ENCODE measurements around the gene SHROOM1. TPM values are rescaled to one million over a fixed set of nuclear protein-coding genes. Genes with fewer than 3 reads are reported as not detected.
A peak's percentile ranks its signal among the peaks of the same experiment; 100 is the strongest.

SHROOM1 gene
- total and polyA plus RNA-seq, 9 of the 15 experiments (the other 6 are each of a cell fraction or from before 2014, with no cell fraction given): 0.44 to 26.5 (median 11.9) TPM

GRCh38 chr5:132807163-132807838, 23.1 kb downstream of the SHROOM1 start (continued):
- TF ChIP-seq RAD51 (IDR thresholded peaks at IDR 0.05; ENCODE audit: borderline replicate concordance, low read depth) (no peak), TGIF2 (CRISPR knock-in tag; IDR thresholded peaks at IDR 0.05) (no peak), ZKSCAN8 (CRISPR knock-in tag; IDR thresholded peaks at IDR 0.05) (no peak), RBFOX2 (IDR thresholded peaks at IDR 0.05; ENCODE audit: low read depth, low read length) (no peak), NFATC3 (IDR thresholded peaks at IDR 0.05) (no peak), ZNF253 (CRISPR knock-in tag; conservative IDR thresholded peaks at IDR 0.05) (no peak), MYNN (IDR thresholded peaks at IDR 0.05) (0 out of 2 replicates have a peak, but pooled peaks have one; percentile 28), MYNN (CRISPR knock-in tag; IDR thresholded peaks at IDR 0.05) (no peak), ZNF449 (CRISPR knock-in tag; IDR thresholded peaks at IDR 0.05) (no peak), USF1 (CRISPR knock-in tag; IDR thresholded peaks at IDR 0.05) (no peak), SMC3 (conservative IDR thresholded peaks at IDR 0.05; ENCODE audit: insufficient read depth, low read depth, low read length) (0 out of 2 replicates have a peak, but pooled peaks have one; percentile 24)
- TF ChIP-seq, protein P1, sequence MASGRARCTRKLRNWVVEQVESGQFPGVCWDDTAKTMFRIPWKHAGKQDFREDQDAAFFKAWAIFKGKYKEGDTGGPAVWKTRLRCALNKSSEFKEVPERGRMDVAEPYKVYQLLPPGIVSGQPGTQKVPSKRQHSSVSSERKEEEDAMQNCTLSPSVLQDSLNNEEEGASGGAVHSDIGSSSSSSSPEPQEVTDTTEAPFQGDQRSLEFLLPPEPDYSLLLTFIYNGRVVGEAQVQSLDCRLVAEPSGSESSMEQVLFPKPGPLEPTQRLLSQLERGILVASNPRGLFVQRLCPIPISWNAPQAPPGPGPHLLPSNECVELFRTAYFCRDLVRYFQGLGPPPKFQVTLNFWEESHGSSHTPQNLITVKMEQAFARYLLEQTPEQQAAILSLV (tag; IDR thresholded peaks at IDR 0.05): no peak
- TF ChIP-seq, protein P2, sequence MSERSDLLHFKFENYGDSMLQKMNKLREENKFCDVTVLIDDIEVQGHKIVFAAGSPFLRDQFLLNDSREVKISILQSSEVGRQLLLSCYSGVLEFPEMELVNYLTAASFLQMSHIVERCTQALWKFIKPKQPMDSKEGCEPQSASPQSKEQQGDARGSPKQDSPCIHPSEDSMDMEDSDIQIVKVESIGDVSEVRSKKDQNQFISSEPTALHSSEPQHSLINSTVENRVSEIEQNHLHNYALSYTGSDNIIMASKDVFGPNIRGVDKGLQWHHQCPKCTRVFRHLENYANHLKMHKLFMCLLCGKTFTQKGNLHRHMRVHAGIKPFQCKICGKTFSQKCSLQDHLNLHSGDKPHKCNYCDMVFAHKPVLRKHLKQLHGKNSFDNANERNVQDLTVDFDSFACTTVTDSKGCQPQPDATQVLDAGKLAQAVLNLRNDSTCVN (CRISPR knock-in tag; IDR thresholded peaks at IDR 0.05): no peak
- TF ChIP-seq, protein P3, sequence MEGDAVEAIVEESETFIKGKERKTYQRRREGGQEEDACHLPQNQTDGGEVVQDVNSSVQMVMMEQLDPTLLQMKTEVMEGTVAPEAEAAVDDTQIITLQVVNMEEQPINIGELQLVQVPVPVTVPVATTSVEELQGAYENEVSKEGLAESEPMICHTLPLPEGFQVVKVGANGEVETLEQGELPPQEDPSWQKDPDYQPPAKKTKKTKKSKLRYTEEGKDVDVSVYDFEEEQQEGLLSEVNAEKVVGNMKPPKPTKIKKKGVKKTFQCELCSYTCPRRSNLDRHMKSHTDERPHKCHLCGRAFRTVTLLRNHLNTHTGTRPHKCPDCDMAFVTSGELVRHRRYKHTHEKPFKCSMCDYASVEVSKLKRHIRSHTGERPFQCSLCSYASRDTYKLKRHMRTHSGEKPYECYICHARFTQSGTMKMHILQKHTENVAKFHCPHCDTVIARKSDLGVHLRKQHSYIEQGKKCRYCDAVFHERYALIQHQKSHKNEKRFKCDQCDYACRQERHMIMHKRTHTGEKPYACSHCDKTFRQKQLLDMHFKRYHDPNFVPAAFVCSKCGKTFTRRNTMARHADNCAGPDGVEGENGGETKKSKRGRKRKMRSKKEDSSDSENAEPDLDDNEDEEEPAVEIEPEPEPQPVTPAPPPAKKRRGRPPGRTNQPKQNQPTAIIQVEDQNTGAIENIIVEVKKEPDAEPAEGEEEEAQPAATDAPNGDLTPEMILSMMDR (IDR thresholded peaks at IDR 0.05 in 2 of 3, conservative IDR thresholded peaks at IDR 0.05 in 1 of 3; ENCODE audit: insufficient read depth in 2 of 3, low read depth in 1 of 3, low read length in 3 of 3): peak; percentile 41 to 61 (median 53); a peak in 5 of 6 replicates
- TF ChIP-seq, protein P4, sequence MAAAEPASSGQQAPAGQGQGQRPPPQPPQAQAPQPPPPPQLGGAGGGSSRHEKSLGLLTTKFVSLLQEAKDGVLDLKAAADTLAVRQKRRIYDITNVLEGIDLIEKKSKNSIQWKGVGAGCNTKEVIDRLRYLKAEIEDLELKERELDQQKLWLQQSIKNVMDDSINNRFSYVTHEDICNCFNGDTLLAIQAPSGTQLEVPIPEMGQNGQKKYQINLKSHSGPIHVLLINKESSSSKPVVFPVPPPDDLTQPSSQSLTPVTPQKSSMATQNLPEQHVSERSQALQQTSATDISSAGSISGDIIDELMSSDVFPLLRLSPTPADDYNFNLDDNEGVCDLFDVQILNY (CRISPR knock-in tag; IDR thresholded peaks at IDR 0.05): no peak
- TF ChIP-seq, protein P5, sequence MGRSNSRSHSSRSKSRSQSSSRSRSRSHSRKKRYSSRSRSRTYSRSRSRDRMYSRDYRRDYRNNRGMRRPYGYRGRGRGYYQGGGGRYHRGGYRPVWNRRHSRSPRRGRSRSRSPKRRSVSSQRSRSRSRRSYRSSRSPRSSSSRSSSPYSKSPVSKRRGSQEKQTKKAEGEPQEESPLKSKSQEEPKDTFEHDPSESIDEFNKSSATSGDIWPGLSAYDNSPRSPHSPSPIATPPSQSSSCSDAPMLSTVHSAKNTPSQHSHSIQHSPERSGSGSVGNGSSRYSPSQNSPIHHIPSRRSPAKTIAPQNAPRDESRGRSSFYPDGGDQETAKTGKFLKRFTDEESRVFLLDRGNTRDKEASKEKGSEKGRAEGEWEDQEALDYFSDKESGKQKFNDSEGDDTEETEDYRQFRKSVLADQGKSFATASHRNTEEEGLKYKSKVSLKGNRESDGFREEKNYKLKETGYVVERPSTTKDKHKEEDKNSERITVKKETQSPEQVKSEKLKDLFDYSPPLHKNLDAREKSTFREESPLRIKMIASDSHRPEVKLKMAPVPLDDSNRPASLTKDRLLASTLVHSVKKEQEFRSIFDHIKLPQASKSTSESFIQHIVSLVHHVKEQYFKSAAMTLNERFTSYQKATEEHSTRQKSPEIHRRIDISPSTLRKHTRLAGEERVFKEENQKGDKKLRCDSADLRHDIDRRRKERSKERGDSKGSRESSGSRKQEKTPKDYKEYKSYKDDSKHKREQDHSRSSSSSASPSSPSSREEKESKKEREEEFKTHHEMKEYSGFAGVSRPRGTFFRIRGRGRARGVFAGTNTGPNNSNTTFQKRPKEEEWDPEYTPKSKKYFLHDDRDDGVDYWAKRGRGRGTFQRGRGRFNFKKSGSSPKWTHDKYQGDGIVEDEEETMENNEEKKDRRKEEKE (IDR thresholded peaks at IDR 0.05; ENCODE audit: borderline replicate concordance in 1 of 2, control insufficient read depth in 1 of 2, low read depth in 2 of 2, low read length in 1 of 2): no peak

All from K562 (cell line).